ENCODE data around the gene USP53.

Gene USP53

DNA sequence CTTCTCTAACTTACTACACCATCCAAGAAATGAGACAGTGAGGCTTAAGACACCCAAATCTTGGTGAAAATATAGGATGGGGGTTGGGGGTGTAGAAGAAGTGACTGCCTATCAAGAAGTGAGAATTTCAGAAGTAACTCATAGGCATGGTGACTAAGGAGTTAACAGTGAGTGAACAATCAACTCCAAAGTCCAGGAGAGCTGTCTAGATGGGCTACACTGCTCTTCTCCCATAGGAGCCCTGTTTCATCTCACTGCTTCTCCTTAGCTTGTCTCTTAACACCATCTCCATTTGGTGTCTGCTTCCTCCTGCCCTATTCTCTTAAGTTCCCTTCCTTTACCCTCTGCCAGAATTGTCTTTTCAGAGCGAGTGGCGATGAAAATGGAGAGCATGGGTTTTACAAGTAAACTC lies 86.8 kb downstream of the USP53 start:
- peak overlapping the region; percentile 97 for H3K4me3 ChIP-seq (ENCODE audit: low read length)
- DNase-seq (ENCODE audit: low read depth), result peak; percentile 40

DNA sequence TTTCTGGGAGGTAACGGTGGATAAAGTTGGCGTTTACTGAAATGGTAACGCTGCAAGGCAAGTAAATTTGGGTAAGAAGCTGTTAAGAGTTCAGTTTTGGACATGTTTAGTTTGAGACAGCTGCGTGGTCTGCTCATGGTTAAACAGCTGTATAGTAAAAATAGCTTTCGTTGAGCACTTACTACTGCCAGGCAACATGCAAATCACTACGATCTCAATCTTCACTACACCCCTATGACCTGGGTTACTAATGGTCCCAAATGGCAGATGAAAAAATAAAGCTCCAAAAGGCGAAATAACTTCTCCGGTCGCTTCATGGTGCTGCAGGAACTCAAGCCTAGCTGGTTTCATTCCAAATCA lies 87.2 kb downstream of the USP53 start:
- H3K4me3 ChIP-seq (ENCODE audit: low read length), result peak overlapping the region; percentile 97
- no peak for DNase-seq (ENCODE audit: low read depth)
- TF ChIP-seq CTCF (IDR thresholded peaks at IDR 0.05; ENCODE audit: insufficient read depth, low read depth, low read length, missing control alignments), result no peak

More for the DNA sequence above, 86.8 kb downstream of the USP53 start:
- TF ChIP-seq CTCF (IDR thresholded peaks at IDR 0.05; ENCODE audit: insufficient read depth, low read depth, low read length, missing control alignments), result no peak

GRCh38 chr4:119300101-119300978 lies 87.8 kb downstream of the USP53 start:
- TF ChIP-seq CTCF (IDR thresholded peaks at IDR 0.05; ENCODE audit: insufficient read depth, low read depth, low read length, missing control alignments), result no peak
- peak; percentile 98 for DNase-seq (ENCODE audit: low read depth)
- H3K4me3 ChIP-seq (ENCODE audit: low read length), result peak overlapping the region; percentile 97

- no peak for TF ChIP-seq CTCF (IDR thresholded peaks at IDR 0.05; ENCODE audit: insufficient read depth, low read depth, low read length, missing control alignments)
- H3K4me3 ChIP-seq (ENCODE audit: low read length), result no peak overlapping the region
- no peak for DNase-seq (ENCODE audit: low read depth)
Measured at GRCh38 chr4:119302073-119302832, 89.7 kb downstream of the USP53 start.

DNA sequence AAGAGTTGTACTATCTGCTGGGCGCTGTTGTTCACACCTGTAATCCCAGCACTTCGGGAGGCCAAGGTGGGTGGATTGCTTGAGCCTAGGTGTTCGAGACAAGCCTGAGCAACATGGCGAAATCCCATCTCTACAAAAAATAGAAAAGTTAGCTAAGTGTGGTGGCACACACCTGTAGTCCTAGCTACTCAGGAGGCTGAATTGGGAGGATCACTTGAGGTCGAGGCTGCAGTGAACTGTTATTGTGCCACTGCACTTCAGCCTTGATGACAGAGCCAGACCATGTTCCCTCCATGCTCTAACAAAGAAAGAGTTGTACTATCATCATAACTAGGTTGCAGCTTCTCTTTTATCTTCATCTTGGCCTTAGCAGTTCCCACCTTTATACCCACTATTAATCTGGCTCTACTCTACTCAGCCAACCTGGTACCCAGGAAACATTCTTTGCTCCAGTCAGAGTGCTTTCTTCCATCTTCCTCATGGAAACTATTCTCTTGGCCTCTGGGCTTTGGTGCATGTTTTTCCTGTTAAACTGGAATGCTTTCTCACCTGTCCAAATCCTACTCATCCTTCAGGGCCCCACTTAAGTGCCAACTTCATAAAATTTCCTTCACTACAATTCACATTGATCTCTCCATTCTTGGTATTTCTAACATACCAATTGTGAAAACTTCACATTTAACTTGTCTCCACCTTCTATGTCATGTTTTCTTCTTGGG lies 91.2 kb downstream of the USP53 start:
- TF ChIP-seq CTCF (IDR thresholded peaks at IDR 0.05; ENCODE audit: insufficient read depth, low read depth, low read length, missing control alignments), result no peak
- DNase-seq (ENCODE audit: low read depth), result peak; percentile 68
- H3K4me3 ChIP-seq (ENCODE audit: low read length), result no peak overlapping the region

GRCh38 chr4:119304431-119304830 lies 91.9 kb downstream of the USP53 start:
- H3K4me3 ChIP-seq (ENCODE audit: low read length), result no peak overlapping the region
- no peak for DNase-seq (ENCODE audit: low read depth)
- no peak for TF ChIP-seq CTCF (IDR thresholded peaks at IDR 0.05; ENCODE audit: insufficient read depth, low read depth, low read length, missing control alignments)

All from epithelial cell of esophagus (primary cell).